ENCODE data around the gene S100Z.

The S100Z gene

GRCh38 chr5:76831110-76831452, 18.7 kb upstream of the S100Z start:
- no peak overlapping the region for H3K4me3 ChIP-seq (ENCODE audit: low read depth, low read length)
- no peak for TF ChIP-seq CTCF (IDR thresholded peaks at IDR 0.05; ENCODE audit: control insufficient read depth, extremely low read depth, insufficient read depth)
- no peak for DNase-seq (ENCODE audit: low read depth)

GRCh38 chr5:76836181-76836580, 13.6 kb upstream of the S100Z start:
- DNase-seq (ENCODE audit: low read depth), result no peak
- TF ChIP-seq CTCF (IDR thresholded peaks at IDR 0.05; ENCODE audit: control insufficient read depth, extremely low read depth, insufficient read depth), result no peak

GRCh38 chr5:76836585-76836984, 13.2 kb upstream of the S100Z start:
- DNase-seq (ENCODE audit: low read depth), result no peak
- H3K4me3 ChIP-seq (ENCODE audit: low read depth, low read length), result no peak overlapping the region
- TF ChIP-seq CTCF (IDR thresholded peaks at IDR 0.05; ENCODE audit: control insufficient read depth, extremely low read depth, insufficient read depth), result no peak

More at GRCh38 chr5:76836181-76836580, 13.6 kb upstream of the S100Z start:
- no peak overlapping the region for H3K4me3 ChIP-seq (ENCODE audit: low read depth, low read length)

GRCh38 chr5:76838481-76839261, 11.1 kb upstream of the S100Z start:
- no peak overlapping the region for H3K4me3 ChIP-seq (ENCODE audit: low read depth, low read length)
- no peak for DNase-seq (ENCODE audit: low read depth)
- TF ChIP-seq CTCF (IDR thresholded peaks at IDR 0.05; ENCODE audit: control insufficient read depth, extremely low read depth, insufficient read depth), result no peak

GRCh38 chr5:76841361-76841760, 8.5 kb upstream of the S100Z start:
- no peak overlapping the region for H3K4me3 ChIP-seq (ENCODE audit: low read depth, low read length)
- no peak for DNase-seq (ENCODE audit: low read depth)
- no peak for TF ChIP-seq CTCF (IDR thresholded peaks at IDR 0.05; ENCODE audit: control insufficient read depth, extremely low read depth, insufficient read depth)

DNA sequence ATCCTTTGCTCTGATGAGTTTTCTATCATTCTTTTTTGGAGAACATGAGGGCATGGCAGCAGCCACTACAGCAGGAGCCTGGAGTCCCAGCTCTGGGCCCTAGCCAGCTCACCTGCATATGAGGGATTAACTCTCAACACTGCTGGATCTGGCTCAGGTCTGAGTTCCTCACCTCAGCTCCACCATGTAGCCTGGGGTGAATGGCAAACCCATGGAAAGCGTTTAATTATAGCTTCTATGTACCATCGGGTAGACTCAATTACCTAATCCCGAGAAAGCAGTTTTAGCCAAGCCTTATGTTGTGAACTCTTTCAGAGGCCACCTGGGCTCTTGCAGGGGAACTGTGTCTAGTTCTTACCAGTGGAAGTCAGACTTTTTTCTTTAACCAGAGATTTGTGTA, 3.9 kb upstream of the S100Z start:
- no peak overlapping the region for H3K4me3 ChIP-seq (ENCODE audit: low read depth, low read length)
- no peak for TF ChIP-seq CTCF (IDR thresholded peaks at IDR 0.05; ENCODE audit: control insufficient read depth, extremely low read depth, insufficient read depth)
- no peak for DNase-seq (ENCODE audit: low read depth)
